GM18511 (cell line): ENCODE results near the gene NTN3.
"Not testable (repeated sequence)": the region's sequence is repeated elsewhere in the genome, so short reads cannot be mapped to it uniquely, and the experiment has no call there.

ENCODE experiments used
- ATAC-seq: cut with Tn5 transposase; IDR thresholded peaks from one replicate; pipeline ENCODE4 v1.9.1; 2021; ENCODE audit warnings: mild to moderate bottlenecking, moderate library complexity; ENCODE audit not compliant: unreplicated experiment

NTN3 gene

GRCh38 chr16:2439598-2439997 is 31.5 kb upstream of the NTN3 start:
- ATAC-seq: no peak

DNA sequence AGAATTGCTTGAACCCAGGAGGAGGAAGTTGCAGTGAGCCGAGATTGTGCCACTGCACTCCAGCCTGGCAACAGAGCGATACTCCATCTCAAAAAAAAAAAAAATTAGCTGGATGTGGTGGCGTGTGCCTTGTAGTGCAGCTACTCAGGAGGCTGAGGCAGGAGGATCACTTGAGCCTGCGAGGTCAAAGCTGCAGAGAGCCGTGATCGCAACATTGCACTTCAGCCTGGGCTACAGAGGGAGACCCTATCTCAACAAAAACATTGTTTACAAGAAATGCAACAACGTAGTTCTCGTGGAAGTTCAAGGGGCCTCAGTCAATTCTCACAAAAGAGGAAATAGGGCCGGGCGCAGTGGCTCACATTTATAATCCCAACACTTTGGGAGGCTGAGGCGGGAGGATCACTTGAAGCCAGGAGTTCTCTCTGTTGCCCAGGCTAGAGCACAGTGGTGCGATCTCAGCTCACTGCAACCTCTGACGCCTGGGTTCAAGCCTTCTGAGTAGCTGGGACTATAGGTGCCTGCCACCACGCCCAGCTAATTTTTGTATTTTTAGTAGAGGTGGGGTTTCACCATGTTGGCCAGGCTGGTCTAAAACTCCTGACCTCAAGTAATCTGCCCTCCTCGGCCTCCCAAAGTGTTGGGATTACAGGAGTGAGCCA is 29.8 kb upstream of the NTN3 start:
- ATAC-seq: not testable (repeated sequence)

DNA sequence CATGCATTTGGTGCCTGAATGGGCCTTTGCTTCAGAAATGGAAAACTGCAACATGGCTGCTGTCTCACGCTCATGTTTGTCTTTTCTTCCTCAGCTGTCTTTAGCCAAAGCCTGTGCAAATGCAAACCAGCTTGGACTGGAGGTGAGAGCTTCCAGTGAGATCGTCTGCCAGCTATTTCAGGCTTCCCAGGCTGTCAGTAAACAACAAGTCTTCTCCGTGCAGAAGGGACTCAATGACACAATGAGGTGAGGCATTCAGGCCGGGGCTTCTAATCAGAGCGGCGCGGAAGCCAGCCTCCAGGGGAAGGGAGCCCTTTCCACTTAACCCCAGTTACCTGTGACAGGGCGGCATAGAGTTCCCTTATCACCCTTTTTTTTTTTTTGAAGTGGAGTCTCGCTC is 27.5 kb upstream of the NTN3 start:
- no peak for ATAC-seq

DNA sequence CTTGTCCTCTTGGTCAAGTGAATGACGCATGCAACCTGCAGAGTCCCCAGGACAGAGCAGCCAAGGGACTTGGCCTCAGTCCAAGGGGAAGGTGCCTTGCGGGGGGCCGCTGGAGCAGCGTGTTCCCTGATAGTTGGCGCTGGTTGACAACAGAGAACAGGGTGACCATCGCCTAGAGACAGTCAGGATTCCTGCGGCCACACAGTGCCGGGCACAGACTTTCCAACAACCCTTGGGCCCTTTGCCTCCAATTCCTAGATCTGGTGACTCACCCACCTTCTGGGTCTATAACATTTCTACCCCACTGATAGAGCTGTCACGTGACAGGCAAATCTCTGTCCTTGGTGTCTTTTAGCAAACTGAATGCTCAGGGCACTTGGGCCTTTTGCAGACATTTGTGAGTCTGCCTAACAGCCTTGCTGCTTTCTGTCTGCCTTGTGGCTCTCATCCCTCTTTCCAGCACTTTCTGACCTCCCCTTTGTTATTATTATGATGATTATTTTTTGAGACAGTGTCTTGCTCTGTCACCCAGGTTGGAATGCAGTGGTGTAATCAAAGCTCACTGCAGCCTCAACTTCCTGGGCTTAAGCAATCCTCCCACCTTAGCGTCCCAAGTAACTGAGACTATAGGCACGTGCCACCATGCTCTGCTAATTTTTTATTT is 23.0 kb upstream of the NTN3 start:
- no peak for ATAC-seq

DNA sequence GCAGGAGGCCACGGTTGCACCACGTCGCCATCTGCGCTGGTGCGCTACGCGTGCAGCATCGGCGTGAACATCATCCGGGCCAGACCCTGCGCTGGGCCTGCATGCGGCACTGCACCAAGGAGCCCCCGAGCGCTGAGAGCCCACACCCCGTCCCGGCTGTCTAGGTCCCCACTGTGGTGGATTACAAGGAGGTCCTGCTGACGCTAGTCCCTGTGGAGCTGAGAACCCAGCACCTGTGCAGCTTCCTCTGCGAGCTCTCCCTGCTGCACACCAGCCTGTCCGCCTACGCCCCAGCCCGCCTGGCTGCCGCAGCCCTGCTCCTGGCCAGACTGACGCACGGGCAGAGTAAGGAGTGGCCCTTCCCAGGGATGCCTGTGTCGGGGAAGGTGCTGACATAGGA is 22.0 kb upstream of the NTN3 start:
- no peak for ATAC-seq

DNA sequence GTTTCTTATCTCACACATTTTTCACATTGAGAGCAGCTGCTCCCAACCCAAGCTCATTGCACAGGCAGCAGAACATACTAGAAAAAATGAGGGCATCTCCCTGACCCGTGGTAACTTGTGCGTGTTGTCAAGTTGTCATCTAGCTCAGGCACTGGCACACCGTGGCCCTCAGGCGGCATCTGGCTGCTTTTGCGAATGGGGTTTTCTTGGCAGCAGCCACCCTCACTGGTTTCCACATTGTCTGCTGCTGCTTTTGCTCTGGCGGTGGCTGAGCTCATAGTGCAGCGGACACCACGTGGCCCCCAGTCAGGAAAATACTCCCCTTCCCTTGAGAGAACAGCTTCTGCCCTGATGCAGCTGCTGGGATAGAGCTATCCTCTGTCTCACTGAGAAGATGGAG is 20.6 kb upstream of the NTN3 start:
- ATAC-seq: no peak

DNA sequence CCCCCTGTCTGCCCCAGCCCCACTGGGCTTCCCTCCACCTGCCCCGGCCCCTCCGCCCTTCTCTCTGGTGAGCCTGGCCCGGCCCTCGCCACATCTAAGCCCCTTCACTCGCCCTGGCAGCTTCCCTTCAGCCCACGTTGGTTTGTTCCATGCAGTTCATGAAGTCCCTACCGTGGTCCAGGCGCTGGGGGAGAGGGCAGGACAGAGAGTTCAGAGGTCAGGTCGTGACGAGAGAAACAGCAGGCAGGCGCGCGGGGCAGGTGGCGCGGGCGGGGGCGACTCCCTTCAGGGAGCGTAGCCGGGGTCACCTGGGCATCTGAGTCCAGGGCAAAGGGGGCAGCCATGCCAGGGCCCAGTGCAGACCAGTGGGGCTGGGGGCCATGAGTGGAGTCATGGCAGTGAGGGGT is 20.1 kb upstream of the NTN3 start:
- ATAC-seq: no peak

DNA sequence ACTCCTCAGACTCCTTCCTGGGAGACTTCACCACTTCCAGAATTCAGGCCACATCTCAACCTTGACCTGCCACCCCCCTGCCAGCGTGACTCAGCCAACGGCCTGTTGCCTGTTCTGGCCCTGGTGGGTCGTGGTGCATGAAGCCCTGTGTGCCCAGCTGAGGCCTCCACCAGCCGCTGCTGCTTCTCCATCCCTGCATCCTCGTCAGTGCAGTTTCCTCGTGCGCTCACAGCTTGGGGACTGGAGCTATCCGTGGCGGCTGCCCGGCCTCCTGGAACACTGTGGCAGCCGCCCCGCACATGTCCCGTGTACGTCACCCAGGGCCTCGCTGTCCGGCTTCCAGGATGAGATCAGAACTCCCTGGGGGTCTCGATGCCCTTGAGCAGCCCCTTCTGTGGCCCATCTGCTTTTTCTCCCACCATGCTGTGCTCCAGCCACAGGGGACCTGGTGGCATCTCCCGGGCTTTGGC is 19.2 kb upstream of the NTN3 start:
- ATAC-seq: no peak

GRCh38 chr16:2452650-2453049 is 18.4 kb upstream of the NTN3 start:
- ATAC-seq: no peak

GRCh38 chr16:2455081-2455845 is 15.8 kb upstream of the NTN3 start:
- ATAC-seq: no peak

GRCh38 chr16:2456551-2457153 is 14.4 kb upstream of the NTN3 start:
- no peak for ATAC-seq

GRCh38 chr16:2457267-2457666 is 13.8 kb upstream of the NTN3 start:
- no peak for ATAC-seq

GRCh38 chr16:2457946-2458345 is 13.2 kb upstream of the NTN3 start:
- ATAC-seq: no peak

GRCh38 chr16:2458887-2459646 is 12.0 kb upstream of the NTN3 start:
- no peak for ATAC-seq

DNA sequence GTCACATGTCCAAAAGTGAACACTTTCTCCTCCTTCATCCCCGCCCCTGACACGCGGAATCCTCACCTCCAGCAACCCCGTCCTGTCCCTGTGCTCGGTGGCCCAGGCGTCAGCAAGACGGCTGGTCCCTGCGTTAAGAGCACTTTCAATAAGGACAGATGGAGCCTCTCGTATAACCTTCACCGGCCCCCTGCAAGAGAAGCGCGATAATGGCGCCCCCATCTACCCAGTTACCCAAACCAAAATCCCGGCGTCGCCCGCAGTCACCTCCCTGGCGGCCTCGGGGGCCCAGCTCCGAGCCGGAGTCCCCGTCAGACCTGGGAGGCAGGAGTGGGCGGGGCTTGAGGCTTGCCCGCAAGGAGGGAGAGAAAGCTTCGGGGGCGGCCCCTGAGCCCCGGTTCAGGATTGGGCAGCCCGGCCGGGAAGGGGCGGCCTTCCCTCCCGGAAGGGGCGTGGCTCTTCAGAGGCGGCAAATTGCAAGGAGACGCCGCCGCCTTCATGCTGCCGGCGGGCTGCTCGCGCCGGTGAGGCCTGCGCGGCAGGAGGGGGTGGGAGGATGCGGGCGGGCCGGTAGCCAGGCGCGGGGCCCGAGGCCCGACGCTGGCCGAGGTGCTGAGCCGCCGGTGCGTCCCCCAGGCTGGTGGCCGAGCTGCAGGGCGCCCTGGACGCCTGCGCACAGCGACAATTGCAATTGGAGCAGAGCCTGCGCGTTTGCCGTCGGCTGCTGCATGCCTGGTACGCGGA is 11.3 kb upstream of the NTN3 start, which contains the start of gene TEDC2:
TEDC2 (plus strand) TSS at position 463 of the 744 bp plus-strand sequence; CDS start at position 499, 36 bp downstream.
- peak; percentile 93 for ATAC-seq

- no peak for ATAC-seq
Observed at GRCh38 chr16:2460391-2460713, 10.7 kb upstream of the NTN3 start.

DNA sequence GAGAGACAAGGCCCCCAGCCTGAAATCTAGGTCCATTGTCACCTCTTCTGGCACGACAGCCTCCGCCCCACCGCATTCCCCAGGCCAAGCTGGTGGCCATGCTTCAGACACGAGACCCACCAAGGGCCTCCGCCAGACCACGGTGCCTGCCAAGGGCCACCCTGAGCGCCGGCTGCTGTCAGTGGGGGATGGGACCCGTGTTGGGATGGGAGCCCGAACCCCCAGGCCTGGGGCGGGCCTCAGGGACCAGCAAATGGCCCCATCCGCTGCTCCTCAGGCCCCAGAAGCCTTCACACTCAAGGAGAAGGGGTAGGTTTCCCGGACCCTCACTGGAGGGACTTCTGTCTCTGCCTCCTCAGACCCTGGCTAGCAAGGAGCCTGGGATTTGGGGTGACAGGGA is 10.2 kb upstream of the NTN3 start:
- ATAC-seq: no peak

GRCh38 chr16:2462031-2462866 is 8.8 kb upstream of the NTN3 start:
- no peak for ATAC-seq

- ATAC-seq: no peak
Observed at GRCh38 chr16:2464333-2464732, 6.8 kb upstream of the NTN3 start.
